ENCODE measurements around the gene GRIK5.

Gene GRIK5

GRCh38 chr19:41974652-41975051 lies 95.4 kb downstream of the GRIK5 start:
- Mint-ChIP-seq H3K4me3 (no peak overlapping the region), H3K4me1 (ENCODE audit: low read depth) (no peaks in the 10 kb centered on the region), H3K27ac (no peak overlapping the region), H3K9me3 (no peaks in the 10 kb centered on the region), H3K36me3 (ENCODE audit: low read depth) (no peaks in the 10 kb centered on the region), H3K27me3 (peaks cover 1% of the 10 kb centered on the region)
- intact Hi-C loops (cut with micrococcal nuclease) = no loop called here

GRCh38 chr19:41971363-41971762 lies 98.6 kb downstream of the GRIK5 start:
- H3K36me3 Mint-ChIP-seq (ENCODE audit: low read depth) = no peaks in the 10 kb centered on the region
- peaks cover 10% of the 10 kb centered on the region for H3K27me3 Mint-ChIP-seq
- H3K4me3 Mint-ChIP-seq = no peak overlapping the region
- H3K9me3 Mint-ChIP-seq = no peaks in the 10 kb centered on the region
- no peak overlapping the region for H3K27ac Mint-ChIP-seq
- intact Hi-C loops (cut with micrococcal nuclease) = no loop called here
- H3K4me1 Mint-ChIP-seq (ENCODE audit: low read depth) = peaks cover 17% of the 10 kb centered on the region

GRCh38 chr19:41969772-41970458 lies 100.1 kb downstream of the GRIK5 start:
- H3K27ac Mint-ChIP-seq = no peak overlapping the region

GRCh38 chr19:41968751-41969595 lies 101.0 kb downstream of the GRIK5 start:
- Mint-ChIP-seq H3K27me3 (peaks cover 12% of the 10 kb centered on the region), H3K4me3 (no peak overlapping the region), H3K36me3 (ENCODE audit: low read depth) (no peaks in the 10 kb centered on the region), H3K4me1 (ENCODE audit: low read depth) (peaks cover 20% of the 10 kb centered on the region), H3K9me3 (no peaks in the 10 kb centered on the region), H3K27ac (no peak overlapping the region)
- intact Hi-C loops (cut with micrococcal nuclease) = no loop called here

More at GRCh38 chr19:41969772-41970458, 100.1 kb downstream of the GRIK5 start:
- intact Hi-C loops (cut with micrococcal nuclease) = no loop called here
- Mint-ChIP-seq H3K4me1 (ENCODE audit: low read depth) (peaks cover 20% of the 10 kb centered on the region), H3K36me3 (ENCODE audit: low read depth) (no peaks in the 10 kb centered on the region), H3K4me3 (no peak overlapping the region), H3K9me3 (no peaks in the 10 kb centered on the region), H3K27me3 (peaks cover 12% of the 10 kb centered on the region)

- Mint-ChIP-seq H3K4me3 (peak overlapping the region; percentile 59), H3K4me1 (ENCODE audit: low read depth) (peaks cover 20% of the 10 kb centered on the region), H3K9me3 (no peaks in the 10 kb centered on the region), H3K36me3 (ENCODE audit: low read depth) (no peaks in the 10 kb centered on the region), H3K27me3 (peaks cover 12% of the 10 kb centered on the region), H3K27ac (peak overlapping the region; percentile 35)
- intact Hi-C loops (cut with micrococcal nuclease) = no loop called here
Measured at GRCh38 chr19:41967054-41967783, 102.8 kb downstream of the GRIK5 start.

GRCh38 chr19:41965106-41965505 lies 104.9 kb downstream of the GRIK5 start:
- no peaks in the 10 kb centered on the region for H3K36me3 Mint-ChIP-seq (ENCODE audit: low read depth)
- peaks cover 11% of the 10 kb centered on the region for H3K27me3 Mint-ChIP-seq
- H3K4me1 Mint-ChIP-seq (ENCODE audit: low read depth) = peaks cover 25% of the 10 kb centered on the region
- intact Hi-C loops (cut with micrococcal nuclease) = no loop called here
- no peaks in the 10 kb centered on the region for H3K9me3 Mint-ChIP-seq
- no peak overlapping the region for H3K4me3 Mint-ChIP-seq
- H3K27ac Mint-ChIP-seq = no peak overlapping the region

- peaks cover 30% of the 10 kb centered on the region for H3K4me1 Mint-ChIP-seq (ENCODE audit: low read depth)
- H3K4me3 Mint-ChIP-seq = no peak overlapping the region
- intact Hi-C loops (cut with micrococcal nuclease) = no loop called here
- no peaks in the 10 kb centered on the region for H3K9me3 Mint-ChIP-seq
- peaks cover 14% of the 10 kb centered on the region for H3K36me3 Mint-ChIP-seq (ENCODE audit: low read depth)
- no peaks in the 10 kb centered on the region for H3K27me3 Mint-ChIP-seq
- no peak overlapping the region for H3K27ac Mint-ChIP-seq
Measured at GRCh38 chr19:41960973-41961372, 109.0 kb downstream of the GRIK5 start.

- Mint-ChIP-seq H3K27me3 (no peaks in the 10 kb centered on the region), H3K4me1 (ENCODE audit: low read depth) (peaks cover 30% of the 10 kb centered on the region), H3K4me3 (peak within 1 kb of the TSS; percentile 91), H3K36me3 (ENCODE audit: low read depth) (peaks cover 26% of the 10 kb centered on the region), H3K27ac (peak within 1 kb of the TSS; percentile 54), H3K9me3 (no peaks in the 10 kb centered on the region)
- intact Hi-C loops (cut with micrococcal nuclease) = loop anchor here (5.0 kb wide), 2 partner anchors 87 to 102 kb away; no protein-coding TSS in a partner anchor
Measured at GRCh38 chr19:41959056-41960053, 110.7 kb downstream of the GRIK5 start, which contains the start of gene RABAC1. Gene RABAC1, minus strand, starts transcription at chr19:41959321. Its CDS starts 29 bp downstream, at chr19:41959292.

GRCh38 chr19:41958367-41959055 lies 111.5 kb downstream of the GRIK5 start:
- no peaks in the 10 kb centered on the region for H3K27me3 Mint-ChIP-seq
- peaks cover 30% of the 10 kb centered on the region for H3K4me1 Mint-ChIP-seq (ENCODE audit: low read depth)
- intact Hi-C loops (cut with micrococcal nuclease) = loop anchor here (5.0 kb wide), 2 partner anchors 86 to 101 kb away; no protein-coding TSS in a partner anchor
- peak overlapping the region; percentile 54 for H3K27ac Mint-ChIP-seq
- H3K9me3 Mint-ChIP-seq = no peaks in the 10 kb centered on the region
- H3K4me3 Mint-ChIP-seq = peak overlapping the region; percentile 91
- H3K36me3 Mint-ChIP-seq (ENCODE audit: low read depth) = peaks cover 26% of the 10 kb centered on the region

- peak overlapping the region; percentile 91 for H3K4me3 Mint-ChIP-seq
- H3K4me1 Mint-ChIP-seq (ENCODE audit: low read depth) = peaks cover 30% of the 10 kb centered on the region
- H3K9me3 Mint-ChIP-seq = no peaks in the 10 kb centered on the region
- H3K27me3 Mint-ChIP-seq = no peaks in the 10 kb centered on the region
- peak overlapping the region; percentile 54 for H3K27ac Mint-ChIP-seq
- intact Hi-C loops (cut with micrococcal nuclease) = loop anchor here (5.0 kb wide), 2 partner anchors 86 to 101 kb away; no protein-coding TSS in a partner anchor
- H3K36me3 Mint-ChIP-seq (ENCODE audit: low read depth) = peaks cover 26% of the 10 kb centered on the region
Measured at GRCh38 chr19:41957838-41958366, 112.1 kb downstream of the GRIK5 start.

GRCh38 chr19:41957161-41957837 lies 112.7 kb downstream of the GRIK5 start:
- no peaks in the 10 kb centered on the region for H3K9me3 Mint-ChIP-seq
- peaks cover 26% of the 10 kb centered on the region for H3K36me3 Mint-ChIP-seq (ENCODE audit: low read depth)
- no peaks in the 10 kb centered on the region for H3K27me3 Mint-ChIP-seq
- intact Hi-C loops (cut with micrococcal nuclease) = loop anchor here (5.0 kb wide), 2 partner anchors 85 to 100 kb away; no protein-coding TSS in a partner anchor
- peaks cover 30% of the 10 kb centered on the region for H3K4me1 Mint-ChIP-seq (ENCODE audit: low read depth)
- H3K27ac Mint-ChIP-seq = peak overlapping the region; percentile 54
- H3K4me3 Mint-ChIP-seq = peak overlapping the region; percentile 91

- Mint-ChIP-seq H3K27me3 (no peaks in the 10 kb centered on the region), H3K9me3 (no peaks in the 10 kb centered on the region), H3K4me1 (ENCODE audit: low read depth) (peaks cover 34% of the 10 kb centered on the region), H3K36me3 (ENCODE audit: low read depth) (peaks cover 26% of the 10 kb centered on the region), H3K27ac (no peak overlapping the region), H3K4me3 (no peak overlapping the region)
- intact Hi-C loops (cut with micrococcal nuclease) = loop anchor here (5.0 kb wide), 2 partner anchors 84 to 99 kb away; no protein-coding TSS in a partner anchor
Measured at GRCh38 chr19:41956621-41957020, 113.4 kb downstream of the GRIK5 start.

All from dendritic cell treated with granulocyte-macrophage colony-stimulating factor and Interleukin-4, amounts not matched to agents 40 ng/mL and 50 ng/mL, for 4 days (primary cell).